CD4-positive, alpha-beta T cell treated with Interleukin-17A for 1 hour (primary cell): ENCODE data around the gene CFAP298.

ENCODE experiments used
- DNase-seq: peaks from one replicate; pipeline ENCODE4 v3.0.0-alpha.2; 2020

The CFAP298 gene

GRCh38 chr21:32597205-32597604 lies 15.0 kb downstream of the CFAP298 start:
- no peak for DNase-seq

GRCh38 chr21:32595431-32595830 lies 16.7 kb downstream of the CFAP298 start:
- no peak for DNase-seq

DNA sequence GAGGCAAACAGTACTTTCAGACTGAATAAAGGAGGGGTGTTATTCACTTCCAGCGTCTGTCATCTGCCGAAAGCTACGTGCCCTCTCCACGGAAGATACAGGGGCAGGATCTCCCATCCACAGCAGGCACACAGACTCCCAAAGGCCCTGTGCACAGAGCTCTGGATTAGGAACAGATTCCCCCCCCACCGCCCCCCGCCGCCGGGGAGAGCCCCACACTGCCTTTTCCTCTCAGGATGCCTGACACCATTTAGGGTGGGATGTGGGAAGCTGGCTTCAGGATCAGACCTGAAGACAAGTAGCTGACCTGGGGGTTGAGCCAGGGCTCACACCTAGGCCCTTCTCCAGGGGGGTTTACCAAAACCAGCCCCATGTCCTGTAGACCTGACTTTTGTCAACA lies 18.5 kb downstream of the CFAP298 start:
- DNase-seq: no peak

GRCh38 chr21:32592929-32593502 lies 19.2 kb downstream of the CFAP298 start:
- DNase-seq: no peak

GRCh38 chr21:32590130-32590529 lies 22.0 kb downstream of the CFAP298 start:
- no peak for DNase-seq

DNA sequence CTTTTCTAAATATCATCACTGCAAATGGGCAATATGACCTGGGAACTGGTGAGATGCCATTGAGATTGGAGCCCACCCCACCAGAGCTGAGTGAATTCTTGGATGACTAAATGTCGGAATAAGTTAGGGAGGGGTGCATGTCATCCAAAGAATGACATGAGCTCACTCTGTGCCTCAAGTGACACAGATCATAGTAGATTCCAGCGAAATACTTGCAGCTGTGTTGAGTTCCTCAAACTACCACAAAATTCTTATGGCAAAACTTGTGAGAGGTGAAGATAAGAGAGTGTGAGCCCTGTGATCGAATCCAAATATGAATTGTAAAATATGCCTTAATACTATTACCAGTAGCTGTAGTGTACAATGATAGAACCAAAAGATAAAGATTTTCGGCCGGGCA lies 24.5 kb downstream of the CFAP298 start:
- no peak for DNase-seq

- DNase-seq: no peak
Measured at GRCh38 chr21:32587120-32587519, 25.1 kb downstream of the CFAP298 start.

GRCh38 chr21:32585970-32586369 lies 26.2 kb downstream of the CFAP298 start:
- DNase-seq: no peak

GRCh38 chr21:32585042-32585710 lies 27.0 kb downstream of the CFAP298 start, which contains the start of gene TCP10L:
TCP10L (minus strand) TSS chr21:32585523; CDS start chr21:32584304, 1,219 bp downstream.
- DNase-seq: no peak

- no peak for DNase-seq
Measured at GRCh38 chr21:32584472-32584871, 27.7 kb downstream of the CFAP298 start.

DNA sequence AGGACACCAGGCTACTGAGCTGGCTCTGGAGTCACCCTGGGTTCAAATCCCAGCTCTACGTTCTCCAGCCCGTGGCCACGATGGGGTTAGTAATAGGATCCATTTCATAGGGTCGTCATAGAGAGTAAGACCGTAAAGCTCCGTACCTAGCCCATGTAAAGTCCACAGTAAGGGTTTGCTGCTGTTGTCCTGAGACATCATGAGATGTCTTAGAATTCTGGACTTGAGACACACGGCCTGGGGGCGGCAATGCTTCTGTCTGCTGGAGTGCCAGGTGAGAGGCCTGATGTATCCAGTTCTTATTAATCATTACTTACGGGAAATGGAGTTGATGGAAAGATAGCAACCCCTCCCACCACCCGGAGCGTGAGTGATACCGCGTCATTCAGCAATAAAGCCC lies 30.4 kb downstream of the CFAP298 start:
- no peak for DNase-seq

GRCh38 chr21:32580949-32581348 lies 31.2 kb downstream of the CFAP298 start:
- DNase-seq: no peak

DNA sequence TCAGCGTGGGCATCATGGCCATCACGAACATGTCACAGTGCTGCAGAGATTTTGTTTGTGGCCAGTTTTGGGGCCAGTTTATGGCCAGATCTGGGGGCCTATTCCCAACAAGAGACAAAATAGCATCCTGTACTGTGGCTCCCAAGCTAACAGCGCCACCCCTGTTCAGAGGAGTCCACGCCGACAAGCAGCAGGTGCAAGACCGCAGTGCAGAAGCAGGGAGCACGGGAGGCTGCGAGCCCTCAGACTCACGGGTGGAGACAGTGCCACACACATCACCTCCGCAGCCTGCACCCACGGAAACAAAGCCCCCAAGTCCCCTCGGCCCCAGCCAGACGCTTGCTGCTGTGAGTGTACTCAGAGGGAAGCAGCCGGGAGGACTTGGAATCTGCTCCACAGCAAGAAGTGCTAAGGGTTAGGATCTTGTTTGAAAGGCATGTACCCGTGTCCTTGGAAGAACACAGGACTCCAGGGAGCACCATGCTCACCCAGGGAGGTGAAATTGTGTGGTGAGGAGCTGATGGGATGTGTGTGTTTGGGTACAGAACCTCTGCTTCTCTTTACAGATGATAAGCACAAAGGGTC lies 34.0 kb downstream of the CFAP298 start:
- peak; percentile 30 for DNase-seq

DNA sequence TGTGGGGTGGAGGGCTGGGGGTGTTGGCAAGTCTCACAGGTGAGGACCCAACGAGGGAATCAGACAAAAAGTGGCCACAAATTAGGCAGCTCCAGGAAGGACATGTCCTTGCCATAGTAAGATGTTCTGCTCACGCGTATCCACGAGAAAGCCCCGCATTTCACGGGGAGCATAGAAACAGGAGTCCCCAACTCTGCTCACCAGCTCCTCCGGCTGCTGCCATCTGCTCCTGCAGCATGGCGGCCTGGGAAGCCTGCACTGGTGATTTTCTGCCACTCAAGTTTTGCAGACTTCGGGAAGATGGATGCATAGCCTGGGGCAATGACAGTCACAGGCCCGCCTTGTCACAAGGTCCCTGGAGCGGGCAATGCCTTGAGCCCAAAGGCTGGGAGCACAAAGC lies 36.2 kb downstream of the CFAP298 start:
- DNase-seq: no peak

- no peak for DNase-seq
Measured at GRCh38 chr21:32574946-32575925, 36.9 kb downstream of the CFAP298 start.

GRCh38 chr21:32572574-32573420 lies 39.4 kb downstream of the CFAP298 start:
- DNase-seq: no peak

DNA sequence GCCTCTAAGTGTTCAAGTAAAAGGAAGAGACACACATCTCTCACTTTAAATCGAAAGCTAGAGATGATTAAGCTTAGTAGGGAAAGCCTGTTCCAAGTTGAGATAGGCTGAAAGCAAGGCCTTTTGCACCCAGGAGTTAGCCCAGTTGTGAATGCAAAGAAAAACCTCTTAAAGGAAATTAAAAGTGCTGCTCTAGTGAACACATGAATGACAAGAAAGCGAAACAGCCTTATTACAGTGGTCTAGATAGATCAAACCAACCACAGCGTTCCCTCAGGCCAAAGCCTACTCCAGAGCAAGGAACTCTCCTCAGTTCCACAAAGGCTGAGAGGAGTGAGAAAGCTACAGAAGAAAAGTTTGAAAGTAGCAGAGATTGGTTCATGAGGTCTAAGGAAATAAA lies 41.7 kb downstream of the CFAP298 start:
- no peak for DNase-seq

DNA sequence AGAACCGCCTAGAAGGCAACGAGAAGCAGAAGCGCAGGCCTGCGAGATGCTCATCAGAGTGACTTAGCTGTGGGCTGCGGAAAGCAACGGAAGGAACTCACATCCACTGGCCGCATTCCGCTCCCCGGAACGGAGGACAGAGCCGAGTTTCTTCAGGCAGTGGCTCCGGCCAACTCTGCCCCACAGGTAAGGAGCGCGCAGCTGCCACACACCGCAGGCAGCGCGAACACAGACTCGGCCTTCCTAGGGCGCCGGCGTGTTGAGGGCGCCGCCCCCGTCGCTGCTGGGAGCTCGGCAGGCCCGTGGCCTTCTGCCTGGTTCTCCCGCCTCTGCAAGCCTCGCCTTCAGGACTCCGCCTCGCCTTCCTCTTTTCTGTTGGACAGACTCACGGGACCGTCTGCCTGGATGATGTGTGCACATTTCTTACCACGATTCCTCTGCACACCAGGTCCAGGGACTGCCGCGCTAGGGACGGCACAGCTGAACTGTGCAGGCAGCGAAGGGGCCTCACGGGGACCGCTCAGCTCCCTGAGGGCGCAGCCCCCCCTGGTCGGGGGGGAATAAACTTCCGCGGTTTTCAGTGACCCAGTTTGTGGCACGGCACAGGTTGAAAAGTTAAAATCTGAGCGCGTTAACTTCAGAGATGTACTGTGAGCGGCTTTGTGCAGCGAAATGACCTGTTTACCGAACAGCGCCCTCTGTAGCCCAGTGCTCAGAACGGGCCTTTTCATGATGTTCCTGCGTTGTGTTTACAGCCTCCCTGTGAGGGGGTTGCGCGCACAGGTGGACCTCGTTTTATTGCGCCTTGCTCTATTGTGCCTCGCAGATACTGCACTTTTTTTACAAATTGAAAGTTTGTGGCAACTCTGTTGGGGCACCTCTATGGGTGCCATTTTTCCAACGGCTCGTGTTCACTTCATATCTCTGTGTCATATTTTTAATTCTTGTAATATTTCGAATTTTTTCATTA lies 42.6 kb downstream of the CFAP298 start:
- peak; percentile 86 for DNase-seq

DNA sequence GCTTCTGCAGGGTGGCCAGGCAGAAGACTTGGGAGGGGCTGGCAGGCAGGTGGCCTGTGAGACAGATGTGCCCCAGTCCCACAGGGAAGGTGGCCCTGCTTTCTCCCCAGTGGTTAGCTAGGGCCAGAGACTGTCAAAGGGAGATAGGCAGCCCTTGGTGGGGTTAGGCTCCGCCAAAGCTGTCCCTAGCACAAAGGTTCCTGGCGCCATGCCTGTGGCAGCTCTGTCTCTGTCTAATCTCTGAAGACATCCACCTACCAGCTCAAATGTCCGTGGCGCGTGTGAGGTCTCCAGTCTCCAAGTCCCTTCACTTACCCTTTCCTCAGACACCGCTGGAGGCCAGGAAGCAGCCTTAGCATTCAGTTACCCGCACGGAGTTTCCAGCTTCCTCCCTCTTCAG lies 44.6 kb downstream of the CFAP298 start:
- DNase-seq: no peak

DNA sequence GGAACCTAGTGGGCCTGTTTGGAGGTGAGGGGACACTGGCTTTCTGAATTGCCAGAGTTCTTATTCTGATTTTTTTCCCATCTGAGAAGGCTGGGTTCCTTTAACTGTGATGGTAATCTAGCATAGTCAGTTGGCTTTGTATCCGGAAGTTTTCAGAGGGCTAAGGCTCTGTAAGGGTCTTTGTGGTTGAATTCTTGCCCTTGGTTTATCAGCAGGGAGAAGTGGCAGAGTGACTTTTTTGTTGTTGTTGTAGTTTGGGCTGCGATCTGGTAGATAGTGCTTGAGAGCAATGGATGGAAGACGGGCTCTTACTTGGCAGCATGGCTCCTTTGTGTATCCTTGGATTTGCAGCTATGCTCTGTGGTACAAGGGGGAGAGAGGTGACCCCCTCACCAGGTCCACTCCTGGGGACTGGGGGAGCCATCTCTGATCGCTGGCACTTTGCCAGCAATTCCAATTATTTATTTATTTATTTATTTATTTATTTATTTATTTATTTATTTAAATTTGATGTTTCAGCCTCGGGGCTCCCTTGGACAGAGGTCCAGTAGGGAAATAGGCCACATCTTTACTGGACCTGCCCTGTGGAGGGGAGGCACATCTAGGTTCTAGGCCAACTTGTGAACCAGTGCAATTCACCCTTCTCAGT lies 45.3 kb downstream of the CFAP298 start:
- DNase-seq: no peak
